Uterus (tissue), 2 donors: ENCODE measurements around the gene EMP3.

Source experiments
- POLR2A ChIP-seq, 2 donors: fragments of 450-650 bp; IDR thresholded peaks; one replicate each; pipeline ENCODE4 v1.6.1; 2016; ENCODE audit warnings: antibody characterized with exemption in 2 of 2, mild to moderate bottlenecking in 1 of 2, moderate library complexity in 1 of 2
- TF ChIP-seq, protein P1 (sequence below), 4 experiments: fragments of 200-600 bp in 2 of 4; fragments of 450-650 bp in 2 of 4; sonication (generic) in 2 of 4; IDR thresholded peaks; one replicate each; pipeline ENCODE4 v1.5.1; 2016 to 2019; ENCODE audit warnings: antibody characterized with exemption in 4 of 4, mild to moderate bottlenecking in 2 of 4, moderate library complexity in 1 of 4

DNA sequence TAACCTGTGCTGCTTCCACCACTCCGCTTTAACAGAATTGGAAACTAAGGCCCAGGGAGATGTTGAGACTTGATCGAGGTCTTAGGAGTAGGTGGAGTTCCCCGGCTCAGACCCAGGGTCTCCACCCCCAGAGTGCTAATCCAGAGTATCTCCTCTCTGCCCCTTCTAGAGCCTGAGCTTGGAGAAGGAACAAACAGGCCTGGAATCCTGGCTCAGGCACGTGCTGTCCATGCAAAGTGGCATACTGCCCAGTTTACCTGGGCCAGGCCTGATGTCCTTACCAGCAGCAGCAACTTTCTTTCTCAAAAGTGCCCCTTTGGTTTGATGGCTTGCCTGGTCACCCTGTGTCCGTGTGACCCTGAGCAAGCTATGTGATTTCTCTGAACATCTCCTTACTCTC lies 42.5 kb downstream of the EMP3 start:
- TF ChIP-seq, protein P1, sequence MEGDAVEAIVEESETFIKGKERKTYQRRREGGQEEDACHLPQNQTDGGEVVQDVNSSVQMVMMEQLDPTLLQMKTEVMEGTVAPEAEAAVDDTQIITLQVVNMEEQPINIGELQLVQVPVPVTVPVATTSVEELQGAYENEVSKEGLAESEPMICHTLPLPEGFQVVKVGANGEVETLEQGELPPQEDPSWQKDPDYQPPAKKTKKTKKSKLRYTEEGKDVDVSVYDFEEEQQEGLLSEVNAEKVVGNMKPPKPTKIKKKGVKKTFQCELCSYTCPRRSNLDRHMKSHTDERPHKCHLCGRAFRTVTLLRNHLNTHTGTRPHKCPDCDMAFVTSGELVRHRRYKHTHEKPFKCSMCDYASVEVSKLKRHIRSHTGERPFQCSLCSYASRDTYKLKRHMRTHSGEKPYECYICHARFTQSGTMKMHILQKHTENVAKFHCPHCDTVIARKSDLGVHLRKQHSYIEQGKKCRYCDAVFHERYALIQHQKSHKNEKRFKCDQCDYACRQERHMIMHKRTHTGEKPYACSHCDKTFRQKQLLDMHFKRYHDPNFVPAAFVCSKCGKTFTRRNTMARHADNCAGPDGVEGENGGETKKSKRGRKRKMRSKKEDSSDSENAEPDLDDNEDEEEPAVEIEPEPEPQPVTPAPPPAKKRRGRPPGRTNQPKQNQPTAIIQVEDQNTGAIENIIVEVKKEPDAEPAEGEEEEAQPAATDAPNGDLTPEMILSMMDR (IDR thresholded peaks at IDR 0.05), result no peak
- TF ChIP-seq POLR2A (IDR thresholded peaks at IDR 0.05), result no peak
